Measurements from ENCODE around the gene YBX1. TPM values are rescaled to one million over a fixed set of nuclear protein-coding genes. Genes with fewer than 3 reads are reported as not detected.

YBX1 gene
- total and polyA plus RNA-seq, 2 of the 13 experiments (the other 11 are each of a cell fraction or from before 2014, with no cell fraction given): 339 to 628 TPM

- peaks cover 13 to 54% of the 10 kb centered on the region in 2 experiments for H3K36me3 ChIP-seq (replicated peaks in 1 of 2; ENCODE audit: control insufficient read depth in 1 of 2, insufficient read depth in 2 of 2, low read length in 2 of 2)
- peaks cover 93% of the 10 kb centered on the region for H3K79me2 ChIP-seq (ENCODE audit: insufficient read depth, low read length)
- no peak overlapping the region for H2AFZ ChIP-seq (ENCODE audit: low read length)
- FAIRE-seq (no peak), ATAC-seq (peak; percentile 11), DNase-seq (ENCODE audit: low spot score) (no peak)
- in situ Hi-C loops (cut with HindIII; ENCODE audit: extremely low pct_ligation_motif_present, low pct_unique_long_range_greater_than_20kb): no loop called here
- intact Hi-C loops (cut with micrococcal nuclease; ENCODE audit: unreplicated experiment): no loop called here
- BruUV-seq (replicated peaks): no TSS peak
- 0 out of 4 replicates have a peak, but pooled peaks of 1 of the 2 experiments have one; percentile 8 for TF ChIP-seq POLR2A (IDR thresholded peaks at IDR 0.05; ENCODE audit: insufficient read depth in 1 of 2, low read depth in 2 of 2, low read length in 2 of 2)
- TF ChIP-seq ZNF362 (CRISPR knock-in tag; IDR thresholded peaks at IDR 0.05; ENCODE audit: borderline replicate concordance): no peak
- TF ChIP-seq ZSCAN21 (CRISPR knock-in tag; IDR thresholded peaks at IDR 0.05; ENCODE audit: borderline replicate concordance): no peak
- WGBS (ENCODE audit: low lambda C conversion rate): 84% methylated on average over 2 of the region's 2 CpGs
- ChIA-PET CTCF (ENCODE audit: low intra/inter-chr PET ratio, low total read pairs) (no interaction called here), POLR2A (interaction anchor here (3.0 kb wide), 1 partner anchor 11 kb away, joined by 21 read pairs; the partner anchor contains the start of gene YBX1)
- H3K4me3 ChIP-seq (replicated peaks in 1 of 3; ENCODE audit: insufficient read depth in 1 of 3, low read depth in 2 of 3, low read length in 3 of 3): no peak overlapping the region
- H3K4me2 ChIP-seq (ENCODE audit: low read depth, low read length): peak overlapping the region; percentile 40; the same call in 1 of the 2 replicates
- no peaks in the 10 kb centered on the region for H3K27me3 ChIP-seq (ENCODE audit: control insufficient read depth in 1 of 2, insufficient read depth in 2 of 2, low read length in 2 of 2)
- no peak overlapping the region for H3K9ac ChIP-seq (ENCODE audit: insufficient read depth, low read depth, low read length)
- H3K27ac ChIP-seq (ENCODE audit: extremely low read length, insufficient read depth, low read length): peak overlapping the region; percentile 38
- H4K20me1 ChIP-seq (ENCODE audit: insufficient read depth, low read length): peaks cover 74% of the 10 kb centered on the region
- no peaks in the 10 kb centered on the region for H3K9me3 ChIP-seq (ENCODE audit: low read length)
- H3K4me1 ChIP-seq (ENCODE audit: insufficient read depth, low read length): peaks cover 57% of the 10 kb centered on the region
Observed at GRCh38 chr1:42692911-42693310, 10.7 kb downstream of the YBX1 start.

DNA sequence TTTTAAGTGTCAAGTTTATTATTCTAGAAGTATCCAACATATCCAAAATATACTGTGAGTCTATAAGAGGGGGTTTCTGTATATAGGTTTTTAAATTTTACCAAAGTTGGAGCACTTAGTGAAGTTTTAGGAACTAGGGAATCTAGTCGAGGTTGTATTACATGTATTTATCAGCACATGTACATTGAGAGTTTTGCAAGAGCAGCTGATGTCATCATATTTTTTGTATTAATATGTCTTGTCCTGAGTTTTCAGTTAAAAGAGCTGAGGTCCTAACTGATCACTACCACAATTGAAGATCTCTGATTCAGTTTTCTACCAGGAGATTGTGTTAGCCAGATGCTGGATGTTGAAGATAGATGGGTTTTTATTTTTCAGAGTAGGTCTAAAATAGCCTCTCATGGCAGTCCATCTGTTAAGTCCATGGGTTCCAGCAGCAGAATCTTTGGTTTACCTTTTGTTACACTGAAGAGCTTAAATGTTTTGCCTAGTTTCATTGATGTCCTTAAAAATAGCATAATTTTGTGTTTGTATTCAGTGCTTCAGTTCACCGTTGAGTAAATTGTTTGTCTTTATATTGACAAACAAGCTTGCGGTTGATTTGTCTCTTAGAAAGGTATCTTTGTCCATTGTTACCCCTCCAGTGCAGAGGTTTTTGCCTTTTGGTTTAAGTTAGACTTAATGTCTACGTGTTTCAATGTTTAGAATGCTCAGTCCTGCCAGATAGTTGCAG is 16.0 kb downstream of the YBX1 start:
- TF ChIP-seq MAFF (IDR thresholded peaks at IDR 0.05; ENCODE audit: low read depth, low read length) (0 out of 2 replicates have a peak, but pooled peaks have one; percentile 51), MAFK (conservative IDR thresholded peaks at IDR 0.05 in 1 of 2, IDR thresholded peaks at IDR 0.05 in 1 of 2; ENCODE audit: low read length in 2 of 2) (peak; percentile 61 to 76), FOXA1 (IDR thresholded peaks at IDR 0.05) (no peak), FOXA1 (CRISPR knock-in tag; IDR thresholded peaks at IDR 0.05) (no peak), DPF2 (CRISPR knock-in tag; IDR thresholded peaks at IDR 0.05; ENCODE audit: borderline replicate concordance, low read depth) (no peak), SMYD3 (CRISPR knock-in tag; IDR thresholded peaks at IDR 0.05) (no peak), RBM22 (optimal IDR thresholded peaks at IDR 0.05; ENCODE audit: low read length) (peak; percentile 61)
- intact Hi-C loops (cut with micrococcal nuclease; ENCODE audit: unreplicated experiment) (no loop called here), in situ Hi-C loops (cut with HindIII; ENCODE audit: extremely low pct_ligation_motif_present, low pct_unique_long_range_greater_than_20kb) (no loop called here)
- no TSS peak for BruUV-seq (replicated peaks)
- CTCF ChIA-PET (ENCODE audit: low intra/inter-chr PET ratio, low total read pairs): no interaction called here
- no peaks in the 10 kb centered on the region for H3K27me3 ChIP-seq (ENCODE audit: control insufficient read depth in 1 of 2, insufficient read depth in 2 of 2, low read length in 2 of 2)
- 95% methylated on average over 4 of the region's 4 CpGs for WGBS (ENCODE audit: low lambda C conversion rate)
- no peak overlapping the region for H3K9ac ChIP-seq (ENCODE audit: insufficient read depth, low read depth, low read length)
- no peak overlapping the region for H3K4me2 ChIP-seq (ENCODE audit: low read depth, low read length)
- H3K9me3 ChIP-seq (ENCODE audit: low read length): no peaks in the 10 kb centered on the region
- ATAC-seq: no peak
- H3K79me2 ChIP-seq (ENCODE audit: insufficient read depth, low read length): peaks cover 52% of the 10 kb centered on the region
- H3K36me3 ChIP-seq (replicated peaks in 1 of 2; ENCODE audit: control insufficient read depth in 1 of 2, insufficient read depth in 2 of 2, low read length in 2 of 2): peaks cover 29 to 96% of the 10 kb centered on the region in 2 experiments
- H3K4me1 ChIP-seq (ENCODE audit: insufficient read depth, low read length): peaks cover 4% of the 10 kb centered on the region
- DNase-seq (ENCODE audit: low spot score): no peak
- H3K27ac ChIP-seq (ENCODE audit: extremely low read length, insufficient read depth, low read length): no peak overlapping the region
- no peak overlapping the region for H3K4me3 ChIP-seq (replicated peaks in 1 of 3; ENCODE audit: insufficient read depth in 1 of 3, low read depth in 2 of 3, low read length in 3 of 3)
- POLR2A ChIA-PET: interaction anchor here (1.3 kb wide), 1 partner anchor 16 kb away, joined by 4 read pairs; the partner anchor contains the start of gene YBX1
- H2AFZ ChIP-seq (ENCODE audit: low read length): no peak overlapping the region
- FAIRE-seq: no peak
- H4K20me1 ChIP-seq (ENCODE audit: insufficient read depth, low read length): peaks cover 24% of the 10 kb centered on the region

Data from HepG2 (cell line).